K562 (cell line): ENCODE measurements around the gene SLX4IP. TPM values are rescaled to one million over a fixed set of nuclear protein-coding genes. Genes with fewer than 3 reads are reported as not detected.

Experiments
- ATAC-seq: fragments of 200-7000 bp; cut with Tn5 transposase; 3 replicates; pipeline ENCODE4 v1.9.1; 2020; ENCODE audit warnings: moderate library complexity
- BruUV-seq: library from RNA; stranded (reverse); fragments of 400-500 nt; replicated peaks from 2 replicates; lab custom pipeline; 2021; lab: Mats Ljungman, UMichigan
- CTCF ChIA-PET: fragments of 300-600 bp; formaldehyde crosslinking; extraction: SDS; loops from one replicate; lab custom pipeline; 2021; ENCODE audit warnings: low intra/inter-chr PET ratio; lab: Yijun Ruan, JAX
- POLR2A ChIA-PET: fragments of 300-600, 350-650 bp; sonication (Branson Sonifier 250); formaldehyde crosslinking; extraction: SDS; loops from one replicate; lab custom pipeline; 2021; ENCODE audit warnings: antibody characterized with exemption, inconsistent platforms; lab: Yijun Ruan, JAX
- DNase-seq, 4 experiments: peaks; one replicate each; pipeline versions ENCODE4 v3.0.0 to v3.0.0-alpha.2; 2011 to 2018; ENCODE audit warnings: low spot score in 3 of 4, mixed read lengths in 3 of 4; ENCODE audit errors: extremely low read depth in 1 of 4
- FAIRE-seq: peaks from 2 replicates; lab custom pipeline; 2011; peaks lifted over from hg19 to GRCh38; lab: Jason Lieb, UNC
- H2AFZ ChIP-seq: 2 replicates; pipeline ENCODE4 v1.6.0; 2011; ENCODE audit warnings: low read depth, low read length, control low read depth, inconsistent platforms
- H3K27ac ChIP-seq: fragments of 200-600 bp; 3 replicates; pipeline ENCODE4 v1.8.0; 2011; ENCODE audit warnings: low read depth, mild to moderate bottlenecking, control low read depth, inconsistent platforms, low read length, moderate library complexity, mixed read lengths; ENCODE audit errors: extremely low read depth
- H3K27me3 ChIP-seq, 2 experiments: fragments of 300-600 bp in 1 of 2; 2 replicates in 1 of 2; 3 replicates in 1 of 2; pipeline versions ENCODE4 v1.6.0 to v1.8.0; 2011; ENCODE audit warnings: inconsistent platforms in 2 of 2, low read length in 2 of 2, mild to moderate bottlenecking in 1 of 2, mixed read lengths in 1 of 2, moderate library complexity in 1 of 2; ENCODE audit not compliant: control insufficient read depth in 2 of 2, insufficient read depth in 2 of 2
- H3K36me3 ChIP-seq: fragments of 300-600 bp; 3 replicates; pipeline ENCODE4 v1.8.0; 2011; ENCODE audit warnings: mild to moderate bottlenecking, low read length, inconsistent platforms; ENCODE audit not compliant: control insufficient read depth, insufficient read depth
- H3K4me1 ChIP-seq, 2 experiments: fragments of 200-600 bp in 1 of 2; replicated peaks in 1 of 2; 2 replicates in 1 of 2; 3 replicates in 1 of 2; pipeline versions ENCODE4 v1.5.1 to v1.8.0; 2011; ENCODE audit warnings: inconsistent platforms in 2 of 2, low read length in 2 of 2, mild to moderate bottlenecking in 1 of 2, mixed read lengths in 1 of 2, moderate library complexity in 1 of 2; ENCODE audit not compliant: control insufficient read depth in 2 of 2, insufficient read depth in 2 of 2
- H3K4me2 ChIP-seq: 2 replicates; pipeline ENCODE4 v1.6.1; 2011; ENCODE audit warnings: low read length, control low read depth, inconsistent platforms, mixed read lengths; ENCODE audit not compliant: insufficient read depth
- H3K4me3 ChIP-seq: fragments of 200-600 bp; sonication (generic), shearing (Covaris generic); 2 replicates; pipeline ENCODE4 v1.5.1; 2016; ENCODE audit warnings: control low read depth, inconsistent platforms
- H3K79me2 ChIP-seq: fragments of 200-600 bp; 3 replicates; pipeline ENCODE4 v1.8.0; 2011; ENCODE audit warnings: low read length, inconsistent platforms; ENCODE audit not compliant: control insufficient read depth, insufficient read depth
- H3K9ac ChIP-seq, 2 experiments: 2 replicates each; pipeline versions ENCODE4 v1.6.0 to v1.6.1; 2011; ENCODE audit warnings: low read depth in 2 of 2, low read length in 2 of 2, control low read depth in 1 of 2, inconsistent platforms in 1 of 2, mild to moderate bottlenecking in 1 of 2, mixed read lengths in 1 of 2; ENCODE audit not compliant: insufficient read depth in 1 of 2
- H3K9me1 ChIP-seq: one replicate; pipeline ENCODE4 v1.6.0; 2011; ENCODE audit warnings: inconsistent platforms, mild to moderate bottlenecking, low read length, moderate library complexity; ENCODE audit not compliant: control insufficient read depth, insufficient read depth
- H3K9me3 ChIP-seq: replicated peaks from 2 replicates; pipeline ENCODE4 v1.5.1; 2011; ENCODE audit warnings: low read depth, low read length, inconsistent platforms; ENCODE audit not compliant: control insufficient read depth, insufficient read depth
- H4K20me1 ChIP-seq: replicated peaks from 2 replicates; pipeline ENCODE4 v1.6.1; 2011; ENCODE audit warnings: low read length, inconsistent platforms, mixed read lengths; ENCODE audit not compliant: control insufficient read depth, insufficient read depth
- BRF2 ChIP-seq: IDR thresholded peaks from 3 replicates; pipeline ENCODE4 v1.6.1; 2011; ENCODE audit warnings: borderline replicate concordance, mild to moderate bottlenecking; ENCODE audit not compliant: insufficient read length, insufficient read depth
- DPF2 ChIP-seq: fragments of 450-650 bp; IDR thresholded peaks from 2 replicates; pipeline ENCODE4 v1.6.1; 2016
- GTF2E2 ChIP-seq: fragments of 200-800 bp; sonication (Bioruptor generic); IDR thresholded peaks from 2 replicates; pipeline ENCODE4 v1.6.1; 2016; ENCODE audit warnings: missing genetic modification characterization, missing compliant biosample characterization
- HNRNPK ChIP-seq: fragments of 200-400 bp; formaldehyde crosslinking; IDR thresholded peaks from one replicate; pipeline ENCODE4 v1.6.1; 2018; ENCODE audit warnings: mild to moderate bottlenecking, low read depth, low read length; ENCODE audit not compliant: poor library complexity, severe bottlenecking
- MECOM ChIP-seq: fragments of 250-450 bp; sonication (Bioruptor Pico); IDR thresholded peaks from 2 replicates; pipeline ENCODE4 v1.8.0; 2022; ENCODE audit warnings: inconsistent platforms
- NFIX ChIP-seq: fragments of 250-450 bp; sonication (Bioruptor Pico); IDR thresholded peaks from 2 replicates; pipeline ENCODE4 v1.4.0; 2020; ENCODE audit warnings: low read depth, mild to moderate bottlenecking, moderate library complexity
- SIN3B ChIP-seq: fragments of 450-650 bp; IDR thresholded peaks from 2 replicates; pipeline ENCODE4 v1.6.1; 2017; ENCODE audit warnings: low read depth, mild to moderate bottlenecking, moderate library complexity
- SMARCC2 ChIP-seq: fragments of 450-650 bp; IDR thresholded peaks from 2 replicates; pipeline ENCODE4 v1.6.1; 2017; ENCODE audit warnings: antibody characterized with exemption, moderate library complexity, mild to moderate bottlenecking, low read depth
- SNIP1 ChIP-seq: fragments of 450-650 bp; IDR thresholded peaks from 2 replicates; pipeline ENCODE4 v1.7.1; 2017; ENCODE audit warnings: low read depth, mild to moderate bottlenecking
- SOX6 ChIP-seq: fragments of 450-650 bp; IDR thresholded peaks from 2 replicates; pipeline ENCODE4 v1.6.1; 2014; ENCODE audit warnings: mild to moderate bottlenecking
- SREBF2 ChIP-seq: sonication (generic); formaldehyde crosslinking; IDR thresholded peaks from 2 replicates; pipeline ENCODE4 v1.4.0; 2020; ENCODE audit warnings: mild to moderate bottlenecking, missing genetic modification reagents
- WHSC1 ChIP-seq: IDR thresholded peaks from one replicate; pipeline ENCODE4 v1.6.1; 2012; ENCODE audit warnings: low read length, control low read depth, inconsistent platforms
- ZC3H8 ChIP-seq: fragments of 450-650 bp; IDR thresholded peaks from 2 replicates; pipeline ENCODE4 v1.6.1; 2017
- ZKSCAN8 ChIP-seq: fragments of 200-800 bp; sonication (Bioruptor generic); IDR thresholded peaks from 2 replicates; pipeline ENCODE4 v1.6.1; 2016; ENCODE audit warnings: missing genetic modification characterization, missing compliant biosample characterization
- ZNF12 ChIP-seq: sonication (generic); formaldehyde crosslinking; IDR thresholded peaks from 2 replicates; pipeline ENCODE4 v1.4.0; 2020; ENCODE audit warnings: mild to moderate bottlenecking, missing genetic modification reagents
- WGBS: fragments of 100-300 bp; shearing (Covaris generic); methylation state at CpG from one replicate; pipeline ENCODE4 v1.1.6; 2016; ENCODE audit warnings: low coverage, mixed read lengths; ENCODE audit not compliant: insufficient coverage; ENCODE audit errors: missing lambda C conversion rate; 5-methylcytosine and 5-hydroxymethylcytosine counted together
- in situ Hi-C: fragments of 300-500 bp; cut with MboI; formaldehyde crosslinking; loops from 4 replicates; pipeline ENCODE4 v1.15.0; 2018; ENCODE audit warnings: inconsistent platforms, mixed read lengths
- intact Hi-C: fragments of 100-400 bp; cut with micrococcal nuclease; formaldehyde crosslinking; loops from 2 replicates; pipeline ENCODE4 v1.14.2; 2022
- polyA plus RNA-seq, 8 experiments: library from polyadenylated mRNA; depleted of rRNA in 4 of 8; stranded (reverse) in 5 of 8; unstranded in 3 of 8; fragments of >200 nt; fragmentation: Nextera tagmentation in 2 of 8; fragmentation: Illumina TruSeq in 1 of 8; extraction: Ambion mirVana in 2 of 8; extraction: Trizol in 1 of 8; gene quantifications; 2 replicates each; pipeline versions ENCODE4 v1.2.1 to v1.2.3, GENCODE V29; 2011 to 2014; ENCODE audit warnings: inconsistent platforms in 1 of 8, missing spikeins in 1 of 8
- total RNA-seq, 7 experiments: library from RNA; depleted of rRNA in 6 of 7; stranded (reverse); fragments of >200 nt in 6 of 7; fragmentation: Illumina TruSeq in 2 of 7; extraction: Trizol in 2 of 7; gene quantifications; 2 replicates each; pipeline versions ENCODE4 v1.2.1 to v1.2.3, GENCODE V29; 2011 to 2021; ENCODE audit warnings: low replicate concordance in 1 of 7

SLX4IP gene
- total and polyA plus RNA-seq, 9 of the 15 experiments (the other 6 are each of a cell fraction or from before 2014, with no cell fraction given): 1.5 to 5.9 (median 3.5) TPM

- Histone ChIP-seq H3K4me3 (no peak overlapping the region), H3K36me3 (no peaks in the 10 kb centered on the region), H4K20me1 (no peaks in the 10 kb centered on the region), H3K27ac (no peak overlapping the region), H3K9me1 (no peaks in the 10 kb centered on the region), H3K4me2 (no peak overlapping the region), H3K9me3 (no peaks in the 10 kb centered on the region)
- FAIRE-seq (no peak), ATAC-seq (no peak)
- 1% methylated on average over 11 of the region's 11 CpGs for WGBS
- in situ Hi-C loops: no loop called here
- TF ChIP-seq SOX6 (no peak), SIN3B (no peak), ZC3H8 (no peak), SNIP1 (no peak), DPF2 (no peak), WHSC1 (no peak), BRF2 (no peak), ZKSCAN8 (CRISPR knock-in tag) (no peak), SMARCC2 (no peak), HNRNPK (no peak), MECOM (CRISPR knock-in tag) (no peak), ZNF12 (CRISPR knock-in tag) (no peak), SREBF2 (CRISPR knock-in tag) (no peak), NFIX (no peak), GTF2E2 (tag) (no peak)
- TF ChIP-seq, all 486 proteins: peak for 0
- ChIA-PET POLR2A (no interaction called here), CTCF (no interaction called here)
- Histone ChIP-seq H3K4me1 (no peaks in the 10 kb centered on the region), H3K9ac (no peak overlapping the region), H3K79me2 (no peaks in the 10 kb centered on the region), H2AFZ (no peak overlapping the region), H3K27me3 (peaks cover 3 to 25% of the 10 kb centered on the region in 2 experiments; a peak in 2 of 5 replicates)
- no TSS peak for BruUV-seq
- no peak for DNase-seq
- intact Hi-C loops: loop anchor here (5.0 kb wide), 1 partner anchor 96 kb away; no protein-coding TSS in a partner anchor
These were observed 212.8 kb downstream of the SLX4IP start for GRCh38 chr20:10647909-10648308.
